Astrocyte of the cerebellum (primary cell): ENCODE results near the gene PDGFC.

ENCODE experiments used
- DNase-seq: peaks from one replicate; pipeline ENCODE4 v3.0.0-alpha.2; 2011; ENCODE audit warnings: low read depth
- H3K4me3 ChIP-seq: 2 replicates; pipeline ENCODE4 v1.5.1; 2011; ENCODE audit warnings: mild to moderate bottlenecking, low read depth, low read length, moderate library complexity
- in situ Hi-C: cut with HindIII; loops from 2 replicates; pipeline ENCODE4 v1.10.0; 2017; ENCODE audit warnings: low sequenced_read_pairs
- TF ChIP-seq, protein P1 (sequence below): IDR thresholded peaks from 2 replicates; pipeline ENCODE4 v1.5.1; 2012; ENCODE audit warnings: low read length, low read depth, moderate library complexity, mild to moderate bottlenecking; ENCODE audit errors: missing control alignments

PDGFC gene

DNA sequence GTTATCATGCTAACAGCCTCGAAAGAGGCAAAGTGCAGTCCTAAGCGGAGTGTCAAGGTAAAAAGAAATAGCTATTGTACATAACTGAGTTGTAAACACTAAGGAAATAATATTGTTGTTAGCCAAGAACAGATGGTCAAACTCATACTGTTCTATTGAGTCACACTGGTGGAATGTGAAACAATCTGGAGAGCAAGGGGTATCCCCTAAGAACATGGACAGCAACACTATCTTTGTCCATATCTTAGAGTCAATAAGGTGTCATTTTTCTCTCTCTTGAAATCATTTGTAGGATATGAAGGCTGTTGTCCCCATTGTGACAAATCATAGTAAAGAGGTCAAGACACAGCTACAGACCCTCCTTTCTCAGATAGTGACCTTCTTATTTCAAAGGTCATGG lies 4.5 kb upstream of the PDGFC start:
- DNase-seq = no peak
- in situ Hi-C loops = no loop called here
- TF ChIP-seq, protein P1, sequence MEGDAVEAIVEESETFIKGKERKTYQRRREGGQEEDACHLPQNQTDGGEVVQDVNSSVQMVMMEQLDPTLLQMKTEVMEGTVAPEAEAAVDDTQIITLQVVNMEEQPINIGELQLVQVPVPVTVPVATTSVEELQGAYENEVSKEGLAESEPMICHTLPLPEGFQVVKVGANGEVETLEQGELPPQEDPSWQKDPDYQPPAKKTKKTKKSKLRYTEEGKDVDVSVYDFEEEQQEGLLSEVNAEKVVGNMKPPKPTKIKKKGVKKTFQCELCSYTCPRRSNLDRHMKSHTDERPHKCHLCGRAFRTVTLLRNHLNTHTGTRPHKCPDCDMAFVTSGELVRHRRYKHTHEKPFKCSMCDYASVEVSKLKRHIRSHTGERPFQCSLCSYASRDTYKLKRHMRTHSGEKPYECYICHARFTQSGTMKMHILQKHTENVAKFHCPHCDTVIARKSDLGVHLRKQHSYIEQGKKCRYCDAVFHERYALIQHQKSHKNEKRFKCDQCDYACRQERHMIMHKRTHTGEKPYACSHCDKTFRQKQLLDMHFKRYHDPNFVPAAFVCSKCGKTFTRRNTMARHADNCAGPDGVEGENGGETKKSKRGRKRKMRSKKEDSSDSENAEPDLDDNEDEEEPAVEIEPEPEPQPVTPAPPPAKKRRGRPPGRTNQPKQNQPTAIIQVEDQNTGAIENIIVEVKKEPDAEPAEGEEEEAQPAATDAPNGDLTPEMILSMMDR = no peak
- no peak overlapping the region for H3K4me3 ChIP-seq

DNA sequence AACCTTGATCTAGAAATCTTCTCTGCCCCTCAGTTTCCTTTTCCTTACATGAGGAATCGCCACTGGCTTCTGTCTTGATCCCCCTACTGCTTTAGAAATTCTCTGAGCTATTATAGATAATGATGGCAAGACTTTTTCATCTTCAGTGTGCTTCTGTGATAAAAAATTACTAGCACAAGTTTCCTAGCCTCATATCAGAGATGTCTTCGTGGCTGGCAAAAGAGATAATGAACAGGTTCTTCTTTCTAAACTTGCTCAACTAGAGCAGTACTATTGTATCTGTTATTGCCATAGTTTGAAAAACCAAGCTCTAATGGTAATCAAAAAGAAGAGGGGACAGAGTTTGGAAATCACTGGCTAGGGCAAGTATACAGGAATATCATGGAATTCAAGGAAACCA lies 4.1 kb upstream of the PDGFC start:
- no peak for DNase-seq
- no peak overlapping the region for H3K4me3 ChIP-seq

DNA sequence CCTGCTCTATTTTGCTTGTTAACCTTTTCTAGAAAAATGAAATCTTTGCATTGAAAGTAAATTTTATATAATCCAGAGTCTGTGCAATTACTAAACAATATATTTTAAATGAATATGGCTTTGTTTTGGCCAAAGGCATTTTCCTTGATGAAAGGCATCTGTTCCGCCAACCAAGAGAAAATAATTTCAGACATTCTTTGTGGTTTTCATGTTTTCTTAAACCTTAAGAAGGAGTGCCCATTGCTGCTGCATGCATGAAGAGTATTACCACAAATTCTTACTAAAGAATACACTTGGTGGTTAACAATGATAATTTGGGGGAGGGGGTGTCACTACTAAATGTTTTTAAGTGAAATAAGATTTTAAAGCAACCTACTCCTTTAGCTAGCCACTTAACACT lies 2.7 kb upstream of the PDGFC start:
- peak; percentile 88 for DNase-seq
- in situ Hi-C loops = no loop called here
- TF ChIP-seq, protein P1 = no peak
- H3K4me3 ChIP-seq = no peak overlapping the region

More for the DNA sequence above, 4.1 kb upstream of the PDGFC start:
- in situ Hi-C loops = no loop called here
- TF ChIP-seq, protein P1 = no peak

DNA sequence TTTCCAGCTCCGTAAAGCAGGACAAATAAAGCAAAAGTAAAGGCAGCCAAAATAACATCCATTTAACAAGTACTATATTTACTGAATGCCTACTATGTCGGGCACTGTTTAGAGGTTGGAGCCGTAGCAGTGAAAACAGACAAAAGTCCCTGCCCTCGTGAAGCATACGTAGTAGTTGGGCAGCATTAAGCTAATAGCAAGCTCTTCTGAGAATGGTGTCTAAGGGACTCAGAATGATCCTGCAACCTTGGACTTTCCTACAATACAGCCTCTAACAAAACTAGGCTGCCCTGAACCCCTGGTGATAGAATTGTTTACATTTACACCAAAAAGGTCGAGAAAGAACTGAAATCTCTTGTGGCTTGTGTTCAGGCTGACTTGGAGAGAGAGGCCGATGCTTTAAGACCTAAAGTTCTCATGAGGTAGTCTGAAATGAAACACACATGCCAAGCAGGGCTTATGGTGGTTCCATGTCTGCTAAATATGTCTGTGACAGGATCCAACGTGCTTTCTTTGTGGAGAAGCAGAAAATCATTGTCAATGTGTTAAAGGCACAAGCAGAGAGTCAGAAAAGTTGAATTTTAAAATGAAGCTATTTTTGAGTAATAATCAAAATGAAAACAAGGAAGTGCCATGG lies 898 bp upstream of the PDGFC start:
- peak overlapping the region; percentile 92 for H3K4me3 ChIP-seq
- in situ Hi-C loops = no loop called here
- TF ChIP-seq, protein P1 = no peak
- no peak for DNase-seq

DNA sequence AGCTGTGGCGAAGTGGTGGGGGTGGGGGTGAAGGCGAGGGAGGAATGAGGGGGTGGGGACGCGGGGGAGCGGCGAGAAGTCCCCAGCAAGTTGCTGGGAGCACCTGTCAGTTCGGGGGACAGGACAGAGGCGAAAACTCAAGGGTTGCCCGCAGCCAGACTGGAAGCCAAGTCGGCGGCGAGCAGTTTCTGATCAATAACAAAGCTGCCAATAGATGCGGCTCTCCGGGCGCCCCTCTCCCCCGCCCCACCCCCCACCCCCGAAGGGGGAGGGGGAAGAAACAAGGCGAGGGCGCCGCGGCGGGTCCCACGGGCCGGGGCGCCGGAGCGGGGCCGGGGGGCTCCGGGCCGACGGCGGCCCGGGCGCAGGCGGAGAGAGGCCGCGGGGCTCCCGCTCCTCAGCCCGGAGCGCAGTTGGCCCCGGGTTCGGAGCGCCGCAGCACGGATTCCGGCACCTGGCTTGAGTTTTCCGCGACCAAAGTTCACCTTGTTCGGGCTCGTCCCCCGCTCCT lies 379 bp downstream of the PDGFC start:
- no peak for DNase-seq

DNA sequence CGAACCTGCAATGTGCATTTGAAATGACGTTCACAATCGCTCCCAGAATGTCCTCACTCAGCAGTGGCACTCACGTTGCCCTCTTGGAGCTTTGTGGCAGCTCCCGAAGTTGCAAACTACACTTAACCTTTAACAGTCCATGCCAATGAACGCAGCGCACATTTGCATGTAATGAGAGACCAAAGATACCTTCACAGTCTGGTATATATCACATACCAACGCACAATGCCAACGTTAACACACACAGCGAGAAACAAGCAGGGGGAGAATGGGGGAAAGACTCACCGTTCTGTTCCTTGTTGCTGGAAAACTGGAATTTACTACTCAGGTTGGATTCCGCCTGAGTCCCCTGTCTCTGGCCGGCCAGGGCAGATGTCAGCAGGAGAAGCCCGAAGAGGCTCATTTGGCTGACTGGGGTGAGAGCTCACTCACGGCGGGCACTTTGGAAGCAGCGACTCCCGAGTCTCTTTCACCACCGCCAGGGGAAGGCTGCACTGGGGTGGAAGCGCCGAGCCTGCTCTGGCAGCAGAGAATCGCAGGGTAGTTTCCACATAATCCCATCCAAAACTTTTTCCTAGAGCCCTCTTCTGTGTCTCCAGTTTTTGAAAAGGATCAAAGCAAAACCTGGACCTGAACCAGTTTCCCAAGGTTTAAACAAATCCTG lies 966 bp downstream of the PDGFC start:
- DNase-seq = no peak
- peak overlapping the region; percentile 92 for H3K4me3 ChIP-seq
- in situ Hi-C loops = no loop called here
- TF ChIP-seq, protein P1 = peak; percentile 63

More for the DNA sequence above, 379 bp downstream of the PDGFC start:
- peak overlapping the region; percentile 92 for H3K4me3 ChIP-seq
- TF ChIP-seq, protein P1 = no peak
- in situ Hi-C loops = no loop called here
